ENCODE measurements around the gene MUSK.

DNA sequence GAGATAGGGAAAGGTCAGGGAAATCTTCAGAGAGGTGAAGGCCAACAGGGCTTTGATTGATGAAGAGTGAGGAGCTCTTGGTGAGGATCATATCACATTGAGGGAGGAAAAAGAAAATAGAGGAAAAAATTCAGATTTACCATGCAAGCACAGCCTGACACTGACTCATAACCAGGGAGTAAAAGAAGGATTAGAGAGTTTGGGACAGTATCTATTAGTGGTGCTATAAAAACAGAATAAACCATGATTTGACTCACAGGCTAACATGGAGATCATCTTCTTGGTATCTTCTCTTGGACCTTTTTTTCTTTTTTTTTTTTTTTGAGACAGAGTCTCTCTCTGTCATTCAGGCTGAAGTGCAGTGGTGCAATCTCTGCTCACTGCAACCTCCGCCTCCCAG lies 44.4 kb downstream of the MUSK start:
- TF ChIP-seq GATA2 (IDR thresholded peaks at IDR 0.05; ENCODE audit: low read depth, low read length): no peak
- TF ChIP-seq GATA3 (IDR thresholded peaks at IDR 0.05; ENCODE audit: low read depth, low read length): no peak

Data from SH-SY5Y (cell line).